Gastroesophageal sphincter (tissue), 3 donors: ENCODE data around the gene OTOGL.

ENCODE experiments used
- CTCF ChIP-seq, 4 experiments: fragments of 200-600 bp in 2 of 4; fragments of 450-650 bp in 2 of 4; sonication (generic) in 1 of 4; IDR thresholded peaks; one replicate each; pipeline ENCODE4 v1.5.1; 2017 to 2019; ENCODE audit warnings: antibody characterized with exemption in 4 of 4, mild to moderate bottlenecking in 2 of 4, moderate library complexity in 2 of 4
- POLR2AphosphoS5 ChIP-seq: sonication (generic); formaldehyde crosslinking; IDR thresholded peaks from one replicate; pipeline ENCODE4 v1.6.1; 2017; ENCODE audit warnings: antibody characterized with exemption

- TF ChIP-seq POLR2AphosphoS5 (no peak), CTCF (IDR thresholded peaks at IDR 0.05) (no peak)
Measured at GRCh38 chr12:80262346-80262745, 163.0 kb downstream of the OTOGL start.
